GM12878 (cell line): ENCODE data around the gene GRAPL.
"Not testable (repeated sequence)": the region's sequence is repeated elsewhere in the genome, so short reads cannot be mapped to it uniquely, and the experiment has no call there.

Experiments
- JUNB ChIP-seq: IDR thresholded peaks from 2 replicates; pipeline ENCODE4 v1.6.1; 2016; ENCODE audit warnings: antibody characterized with exemption, mild to moderate bottlenecking
- POLR2AphosphoS5 ChIP-seq: IDR thresholded peaks from 2 replicates; pipeline ENCODE4 v1.6.1; 2011; ENCODE audit warnings: mild to moderate bottlenecking, low read length, inconsistent platforms
- SIN3A ChIP-seq: IDR thresholded peaks from 2 replicates; pipeline ENCODE4 v1.6.1; 2012; ENCODE audit warnings: low read depth, low read length, improper control_type of control experiment

DNA sequence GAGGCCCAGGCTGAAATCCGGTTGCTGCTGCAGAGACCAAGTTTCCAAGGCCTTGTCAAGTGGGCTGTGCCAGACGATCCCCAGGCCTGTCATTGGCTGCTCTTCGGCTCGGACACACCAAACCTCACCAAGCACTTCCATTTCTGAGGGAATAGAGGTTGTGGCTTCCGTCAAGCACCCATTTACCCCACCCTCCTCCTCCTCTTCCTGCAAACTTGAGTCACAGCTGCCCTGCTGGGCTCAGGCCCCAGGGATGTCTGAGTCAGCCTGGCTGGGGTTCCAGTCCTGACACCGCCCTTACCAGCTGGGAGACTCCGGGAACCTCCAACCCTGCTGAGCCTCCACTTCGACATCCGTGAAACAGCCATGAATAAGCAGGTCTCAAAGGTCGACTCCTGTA is 31.1 kb downstream of the GRAPL start:
- not testable (repeated sequence) for TF ChIP-seq SIN3A, POLR2AphosphoS5, JUNB
